ENCODE data around the gene EID3. TPM values are rescaled to one million over a fixed set of nuclear protein-coding genes. Genes with fewer than 3 reads are reported as not detected.

Gene EID3
- total RNA-seq, 1 experiment from 2014 or later = 3.2 TPM

DNA sequence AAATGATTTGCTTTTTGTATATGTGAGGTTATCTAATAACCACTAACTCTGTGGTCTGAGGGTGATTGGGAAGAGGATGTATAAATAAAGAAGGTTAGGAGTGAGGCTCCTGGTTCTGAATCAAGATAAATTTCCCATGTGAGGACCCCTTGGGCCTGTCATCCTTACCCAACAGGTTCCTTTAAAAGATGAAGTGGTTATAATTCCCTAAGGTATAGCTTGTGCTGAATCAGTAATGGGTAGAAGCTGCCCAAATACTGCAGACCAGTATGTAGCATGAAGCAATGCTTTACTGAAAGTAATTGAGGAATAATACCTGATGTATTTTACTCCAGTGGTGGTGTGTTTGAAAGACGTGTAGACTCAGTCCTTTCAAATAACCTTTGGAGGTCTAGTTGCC, 8.7 kb downstream of the EID3 start:
- peaks cover 14% of the 10 kb centered on the region for H3K4me1 ChIP-seq
- Mint-ChIP-seq H3K36me3 (ENCODE audit: insufficient read depth, unreplicated experiment) (peaks cover 75% of the 10 kb centered on the region), H3K27ac (ENCODE audit: unreplicated experiment) (no peak overlapping the region), H3K4me3 (ENCODE audit: unreplicated experiment) (no peak overlapping the region), H3K9me3 (ENCODE audit: unreplicated experiment) (no peaks in the 10 kb centered on the region), H3K4me1 (ENCODE audit: low read depth, unreplicated experiment) (peaks cover 6% of the 10 kb centered on the region), H3K27me3 (ENCODE audit: insufficient read depth, unreplicated experiment) (no peaks in the 10 kb centered on the region)
- H3K4me3 ChIP-seq (ENCODE audit: low read depth, low read length) = no peak overlapping the region
- H3K27me3 ChIP-seq (replicated peaks; ENCODE audit: control insufficient read depth, insufficient read depth, low read length) = no peaks in the 10 kb centered on the region
- ChIA-PET POLR2A (no interaction called here), CTCF (no interaction called here)
- BruUV-seq (replicated peaks) = no TSS peak
- intact Hi-C loops (cut with micrococcal nuclease; ENCODE audit: unreplicated experiment) = no loop called here
- H3K9me3 ChIP-seq = no peaks in the 10 kb centered on the region
- TF ChIP-seq, protein P1, sequence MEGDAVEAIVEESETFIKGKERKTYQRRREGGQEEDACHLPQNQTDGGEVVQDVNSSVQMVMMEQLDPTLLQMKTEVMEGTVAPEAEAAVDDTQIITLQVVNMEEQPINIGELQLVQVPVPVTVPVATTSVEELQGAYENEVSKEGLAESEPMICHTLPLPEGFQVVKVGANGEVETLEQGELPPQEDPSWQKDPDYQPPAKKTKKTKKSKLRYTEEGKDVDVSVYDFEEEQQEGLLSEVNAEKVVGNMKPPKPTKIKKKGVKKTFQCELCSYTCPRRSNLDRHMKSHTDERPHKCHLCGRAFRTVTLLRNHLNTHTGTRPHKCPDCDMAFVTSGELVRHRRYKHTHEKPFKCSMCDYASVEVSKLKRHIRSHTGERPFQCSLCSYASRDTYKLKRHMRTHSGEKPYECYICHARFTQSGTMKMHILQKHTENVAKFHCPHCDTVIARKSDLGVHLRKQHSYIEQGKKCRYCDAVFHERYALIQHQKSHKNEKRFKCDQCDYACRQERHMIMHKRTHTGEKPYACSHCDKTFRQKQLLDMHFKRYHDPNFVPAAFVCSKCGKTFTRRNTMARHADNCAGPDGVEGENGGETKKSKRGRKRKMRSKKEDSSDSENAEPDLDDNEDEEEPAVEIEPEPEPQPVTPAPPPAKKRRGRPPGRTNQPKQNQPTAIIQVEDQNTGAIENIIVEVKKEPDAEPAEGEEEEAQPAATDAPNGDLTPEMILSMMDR (IDR thresholded peaks at IDR 0.05; ENCODE audit: insufficient read depth in 1 of 2, low read depth in 1 of 2, low read length in 1 of 2, severe bottlenecking in 1 of 2, unreplicated experiment in 1 of 2) = no peak
- peaks cover 3% of the 10 kb centered on the region; the same call in 1 of the 2 replicates for H3K36me3 ChIP-seq (ENCODE audit: control insufficient read depth, insufficient read depth, low read length)
- DNase-seq = no peak

DNA sequence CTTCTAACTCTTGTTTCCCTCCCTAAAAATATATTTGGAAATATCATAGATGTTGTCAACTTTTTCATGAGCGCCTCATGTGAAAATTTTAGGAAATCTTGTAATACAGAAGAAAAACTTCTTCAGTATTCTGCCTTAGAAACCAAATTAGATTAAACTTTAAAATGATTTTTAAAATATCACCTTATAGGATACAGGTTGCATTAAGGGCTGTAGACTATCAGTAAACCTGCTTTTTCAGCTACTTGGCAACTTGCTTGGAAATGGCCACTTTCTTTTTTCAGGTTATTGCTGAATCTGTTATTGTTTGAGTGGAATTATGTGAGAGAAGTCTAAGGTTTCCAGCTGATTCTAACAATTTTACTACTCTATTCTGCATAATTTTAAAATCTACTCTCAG, 9.1 kb downstream of the EID3 start:
- Histone ChIP-seq H3K4me3 (ENCODE audit: low read depth, low read length) (no peak overlapping the region), H3K4me1 (peaks cover 9% of the 10 kb centered on the region; the same call in 1 of the 2 replicates), H3K36me3 (ENCODE audit: control insufficient read depth, insufficient read depth, low read length) (peaks cover 3% of the 10 kb centered on the region; the same call in 1 of the 2 replicates), H3K9me3 (no peaks in the 10 kb centered on the region), H3K27me3 (replicated peaks; ENCODE audit: control insufficient read depth, insufficient read depth, low read length) (no peaks in the 10 kb centered on the region)
- Mint-ChIP-seq H3K9me3 (ENCODE audit: unreplicated experiment) (no peaks in the 10 kb centered on the region), H3K27ac (ENCODE audit: unreplicated experiment) (no peak overlapping the region), H3K4me1 (ENCODE audit: low read depth, unreplicated experiment) (peaks cover 1% of the 10 kb centered on the region), H3K27me3 (ENCODE audit: insufficient read depth, unreplicated experiment) (no peaks in the 10 kb centered on the region), H3K4me3 (ENCODE audit: unreplicated experiment) (no peak overlapping the region), H3K36me3 (ENCODE audit: insufficient read depth, unreplicated experiment) (peaks cover 75% of the 10 kb centered on the region)
- no peak for DNase-seq
- intact Hi-C loops (cut with micrococcal nuclease; ENCODE audit: unreplicated experiment) = no loop called here
- no TSS peak for BruUV-seq (replicated peaks)
- TF ChIP-seq, protein P1 (IDR thresholded peaks at IDR 0.05; ENCODE audit: insufficient read depth in 1 of 2, low read depth in 1 of 2, low read length in 1 of 2, severe bottlenecking in 1 of 2, unreplicated experiment in 1 of 2) = no peak
- CTCF ChIA-PET = no interaction called here
- POLR2A ChIA-PET = no interaction called here

DNA sequence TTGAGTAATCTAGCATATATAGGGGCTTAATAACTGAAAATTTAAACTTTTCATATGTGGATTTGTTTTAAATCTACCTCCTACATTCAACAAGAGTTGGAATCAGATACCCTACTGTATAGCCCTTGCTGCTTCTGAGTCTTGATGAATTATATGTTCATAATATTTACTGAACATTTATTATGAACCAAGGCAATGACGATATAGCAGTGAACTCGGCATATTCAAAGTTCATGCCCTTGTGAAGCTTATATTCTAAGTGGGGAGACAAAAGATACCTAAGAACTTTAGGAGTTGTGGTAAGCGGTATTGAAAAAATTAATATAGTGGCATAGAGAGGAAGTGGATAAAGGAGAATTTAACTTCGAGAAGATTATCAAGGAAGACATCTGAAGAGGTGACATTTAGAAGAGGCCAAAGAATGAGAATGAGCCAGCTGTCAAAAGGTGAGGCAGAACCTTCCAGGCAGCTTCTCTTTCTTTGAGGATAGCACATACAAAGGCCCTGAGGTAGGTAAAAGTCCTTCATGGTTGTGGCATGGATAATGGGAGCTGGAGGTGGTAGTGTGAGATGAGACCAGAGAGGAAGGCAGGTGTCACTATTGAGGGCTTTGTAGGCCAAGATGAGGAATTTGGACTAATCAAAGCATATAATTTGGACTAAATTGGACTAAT, 10.2 kb downstream of the EID3 start:
- intact Hi-C loops (cut with micrococcal nuclease; ENCODE audit: unreplicated experiment) = no loop called here
- TF ChIP-seq, protein P1 (IDR thresholded peaks at IDR 0.05; ENCODE audit: insufficient read depth in 1 of 2, low read depth in 1 of 2, low read length in 1 of 2, severe bottlenecking in 1 of 2, unreplicated experiment in 1 of 2) = no peak
- DNase-seq = no peak
- H3K27ac Mint-ChIP-seq (ENCODE audit: unreplicated experiment) = no peak overlapping the region
- H3K27me3 Mint-ChIP-seq (ENCODE audit: insufficient read depth, unreplicated experiment) = no peaks in the 10 kb centered on the region
- peaks cover 3% of the 10 kb centered on the region; the same call in 1 of the 2 replicates for H3K36me3 ChIP-seq (ENCODE audit: control insufficient read depth, insufficient read depth, low read length)
- no peaks in the 10 kb centered on the region for H3K9me3 ChIP-seq
- no peaks in the 10 kb centered on the region for H3K4me1 Mint-ChIP-seq (ENCODE audit: low read depth, unreplicated experiment)
- POLR2A ChIA-PET = no interaction called here
- BruUV-seq (replicated peaks) = no TSS peak
- H3K4me3 ChIP-seq (ENCODE audit: low read depth, low read length) = no peak overlapping the region
- H3K4me1 ChIP-seq = peaks cover 9% of the 10 kb centered on the region; the same call in 1 of the 2 replicates
- no peaks in the 10 kb centered on the region for H3K27me3 ChIP-seq (replicated peaks; ENCODE audit: control insufficient read depth, insufficient read depth, low read length)
- CTCF ChIA-PET = no interaction called here
- no peaks in the 10 kb centered on the region for H3K9me3 Mint-ChIP-seq (ENCODE audit: unreplicated experiment)
- peaks cover 80% of the 10 kb centered on the region for H3K36me3 Mint-ChIP-seq (ENCODE audit: insufficient read depth, unreplicated experiment)
- H3K4me3 Mint-ChIP-seq (ENCODE audit: unreplicated experiment) = no peak overlapping the region

All from Caco-2 (cell line).